SK-N-SH treated with all-trans-retinoic acid at 6 μM for 48 hours (cell line): ENCODE measurements around the gene BAX.

Source experiments
- ATAC-seq: fragments of 200-7000 bp; cut with Tn5 transposase; 3 replicates; pipeline ENCODE4 v1.9.1; 2020; ENCODE audit warnings: mild to moderate bottlenecking, moderate library complexity
- ARNTL ChIP-seq: fragments of 450-650 bp; formaldehyde crosslinking; IDR thresholded peaks from 2 replicates; pipeline ENCODE4 v1.5.0; 2020; ENCODE audit warnings: low read depth, mild to moderate bottlenecking, moderate library complexity, borderline replicate concordance
- BACH2 ChIP-seq: fragments of 250-450 bp; sonication (Bioruptor Pico); IDR thresholded peaks from 2 replicates; pipeline ENCODE4 v1.9.0; 2021; ENCODE audit warnings: mild to moderate bottlenecking, borderline replicate concordance
- CSDC2 ChIP-seq: fragments of 250-450 bp; sonication (Bioruptor Pico); IDR thresholded peaks from 2 replicates; pipeline ENCODE4 v1.5.0; 2020; ENCODE audit warnings: mild to moderate bottlenecking, moderate library complexity
- CSRNP3 ChIP-seq: fragments of 250-450 bp; sonication (Bioruptor Pico); IDR thresholded peaks from 2 replicates; pipeline ENCODE4 v1.5.1; 2021; ENCODE audit warnings: mild to moderate bottlenecking, moderate library complexity
- GLIS3 ChIP-seq: fragments of 250-450 bp; sonication (Bioruptor Pico); IDR thresholded peaks from 2 replicates; pipeline ENCODE4 v1.5.0; 2020; ENCODE audit warnings: mild to moderate bottlenecking, moderate library complexity
- ISL1 ChIP-seq: fragments of 250-450 bp; sonication (Bioruptor Pico); IDR thresholded peaks from 2 replicates; pipeline ENCODE4 v2.1.2; 2022; ENCODE audit warnings: mild to moderate bottlenecking, moderate library complexity
- OSR1 ChIP-seq: fragments of 250-450 bp; sonication (Bioruptor Pico); IDR thresholded peaks from 2 replicates; pipeline ENCODE4 v1.8.0; 2022; ENCODE audit warnings: moderate library complexity, mild to moderate bottlenecking, inconsistent platforms
- PATZ1 ChIP-seq: fragments of 250-450 bp; sonication (Bioruptor Pico); IDR thresholded peaks from 2 replicates; pipeline ENCODE4 v1.8.0; 2020; ENCODE audit warnings: mild to moderate bottlenecking, moderate library complexity, borderline replicate concordance
- POU6F1 ChIP-seq: fragments of 250-450 bp; sonication (Bioruptor Pico); IDR thresholded peaks from 2 replicates; pipeline ENCODE4 v1.8.0; 2021; ENCODE audit warnings: low read depth, mild to moderate bottlenecking, moderate library complexity, borderline replicate concordance
- PPARA ChIP-seq: fragments of 250-450 bp; sonication (Bioruptor Pico); IDR thresholded peaks from 2 replicates; pipeline ENCODE4 v1.5.0; 2020; ENCODE audit warnings: mild to moderate bottlenecking, borderline replicate concordance
- RARB ChIP-seq: fragments of 250-450 bp; sonication (Bioruptor Pico); IDR thresholded peaks from 2 replicates; pipeline ENCODE4 v1.8.0; 2021; ENCODE audit warnings: mild to moderate bottlenecking, moderate library complexity
- SNAI2 ChIP-seq: fragments of 250-450 bp; sonication (Bioruptor Pico); IDR thresholded peaks from 2 replicates; pipeline ENCODE4 v1.5.0; 2020; ENCODE audit warnings: mild to moderate bottlenecking, moderate library complexity
- ZC3H10 ChIP-seq: fragments of 250-450 bp; sonication (Bioruptor Pico); IDR thresholded peaks from 2 replicates; pipeline ENCODE4 v1.5.1; 2021; ENCODE audit warnings: mild to moderate bottlenecking, moderate library complexity
- ZFP3 ChIP-seq: fragments of 250-450 bp; sonication (Bioruptor Pico); IDR thresholded peaks from 2 replicates; pipeline ENCODE4 v1.5.0; 2020; ENCODE audit warnings: mild to moderate bottlenecking, moderate library complexity
- ZFP30 ChIP-seq: fragments of 450-650 bp; formaldehyde crosslinking; IDR thresholded peaks from 2 replicates; pipeline ENCODE4 v1.5.0; 2022; ENCODE audit warnings: mild to moderate bottlenecking, moderate library complexity
- ZNF70 ChIP-seq: fragments of 450-650 bp; formaldehyde crosslinking; IDR thresholded peaks from 2 replicates; pipeline ENCODE4 v1.5.0; 2020; ENCODE audit warnings: mild to moderate bottlenecking, moderate library complexity
- ZNF8 ChIP-seq: fragments of 450-650 bp; formaldehyde crosslinking; IDR thresholded peaks from 2 replicates; pipeline ENCODE4 v1.5.0; 2020; ENCODE audit warnings: mild to moderate bottlenecking, moderate library complexity

The BAX gene

GRCh38 chr19:48965040-48965805 lies 10.5 kb downstream of the BAX start, which contains the start of gene FTL:
Gene FTL (plus strand): TSS chr19:48965309. CDS start chr19:48965508, 199 bp downstream.
- no peak for TF ChIP-seq ZC3H10 (CRISPR knock-in tag)
- no peak for TF ChIP-seq SNAI2 (CRISPR knock-in tag)
- 0 out of 2 replicates have a peak, but pooled peaks have one; percentile 17 for TF ChIP-seq GLIS3 (CRISPR knock-in tag)
- TF ChIP-seq CSRNP3 (CRISPR knock-in tag) = peak; percentile 65; the same call in 1 of the 2 replicates
- peak; percentile 86 for ATAC-seq

- TF ChIP-seq POU6F1 (CRISPR knock-in tag) = no peak
- no peak for TF ChIP-seq CSDC2 (CRISPR knock-in tag)
- no peak for TF ChIP-seq ZFP30 (CRISPR knock-in tag)
- no peak for TF ChIP-seq ISL1 (CRISPR knock-in tag)
- no peak for TF ChIP-seq SNAI2 (CRISPR knock-in tag)
- no peak for TF ChIP-seq PATZ1 (CRISPR knock-in tag)
- no peak for TF ChIP-seq ZNF70 (CRISPR knock-in tag)
- TF ChIP-seq OSR1 (CRISPR knock-in tag) = no peak
- no peak for TF ChIP-seq ZFP3 (CRISPR knock-in tag)
- no peak for TF ChIP-seq ARNTL (CRISPR knock-in tag)
- TF ChIP-seq BACH2 (CRISPR knock-in tag) = no peak
- TF ChIP-seq GLIS3 (CRISPR knock-in tag) = no peak
- TF ChIP-seq ZC3H10 (CRISPR knock-in tag) = no peak
- no peak for TF ChIP-seq PPARA (CRISPR knock-in tag)
- no peak for TF ChIP-seq RARB (CRISPR knock-in tag)
- ATAC-seq = peak; percentile 72
Observed at GRCh38 chr19:48965806-48966540, 11.3 kb downstream of the BAX start.

- no peak for TF ChIP-seq ZNF70 (CRISPR knock-in tag)
- TF ChIP-seq ARNTL (CRISPR knock-in tag) = no peak
- TF ChIP-seq GLIS3 (CRISPR knock-in tag) = no peak
- no peak for ATAC-seq
Observed at GRCh38 chr19:48966541-48967345, 12.1 kb downstream of the BAX start.

- no peak for ATAC-seq
- TF ChIP-seq CSRNP3 (CRISPR knock-in tag) (no peak), ZC3H10 (CRISPR knock-in tag) (no peak), ZFP30 (CRISPR knock-in tag) (no peak), ISL1 (CRISPR knock-in tag) (no peak), ZNF70 (CRISPR knock-in tag) (no peak), PPARA (CRISPR knock-in tag) (no peak), GLIS3 (CRISPR knock-in tag) (no peak), ZNF8 (CRISPR knock-in tag) (no peak), OSR1 (CRISPR knock-in tag) (no peak)
- TF ChIP-seq, all 23 proteins: peak for 0
Observed at GRCh38 chr19:48967346-48968178, 12.9 kb downstream of the BAX start.
